ENCODE data around the gene RAB8A. TPM values are rescaled to one million over a fixed set of nuclear protein-coding genes. Genes with fewer than 3 reads are reported as not detected.
A peak's percentile ranks its signal among the peaks of the same experiment; 100 is the strongest.

RAB8A gene
- total and polyA plus RNA-seq, 9 of the 15 experiments (the other 6 are each of a cell fraction or from before 2014, with no cell fraction given), result 11.2 to 102 (median 53.2) TPM

DNA sequence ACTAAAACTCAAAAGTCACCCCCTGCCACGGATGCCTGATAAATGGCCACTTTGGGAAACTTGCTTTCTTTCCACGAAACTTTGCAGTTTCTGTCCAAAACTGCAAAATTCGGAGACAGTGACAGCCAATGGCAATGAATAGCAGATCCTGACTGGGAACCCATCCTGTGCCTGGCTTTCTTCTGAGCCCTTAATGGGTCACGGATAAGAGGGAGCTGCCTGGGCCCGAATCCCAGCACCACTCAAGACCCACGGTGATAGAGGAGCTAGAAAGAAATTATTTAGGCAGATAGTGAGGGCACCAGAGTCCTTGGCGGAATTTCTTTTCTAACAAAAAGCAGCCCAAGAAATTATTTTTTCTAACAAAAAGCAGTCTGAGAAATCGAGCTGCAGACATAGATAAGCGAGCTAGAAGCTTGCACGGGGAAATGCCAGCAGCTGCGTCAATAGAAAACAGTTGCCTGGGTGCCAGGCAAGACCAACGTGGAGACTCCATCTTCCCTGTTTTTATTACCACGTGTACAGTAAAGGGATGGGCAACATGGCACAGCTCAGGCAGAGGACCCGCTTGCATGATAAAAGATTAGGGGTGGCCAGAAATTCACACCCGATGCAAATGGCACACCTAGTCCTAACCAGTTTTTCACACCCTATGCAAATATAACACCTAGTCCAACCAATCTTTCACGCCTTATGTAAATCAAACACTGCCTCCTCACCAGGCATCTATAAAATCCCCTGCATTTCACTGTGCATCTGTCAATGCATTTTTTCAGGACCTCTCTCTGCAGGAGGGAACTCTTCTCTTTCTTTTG, 24.7 kb downstream of the RAB8A start (continued):
- TF ChIP-seq, protein P1, sequence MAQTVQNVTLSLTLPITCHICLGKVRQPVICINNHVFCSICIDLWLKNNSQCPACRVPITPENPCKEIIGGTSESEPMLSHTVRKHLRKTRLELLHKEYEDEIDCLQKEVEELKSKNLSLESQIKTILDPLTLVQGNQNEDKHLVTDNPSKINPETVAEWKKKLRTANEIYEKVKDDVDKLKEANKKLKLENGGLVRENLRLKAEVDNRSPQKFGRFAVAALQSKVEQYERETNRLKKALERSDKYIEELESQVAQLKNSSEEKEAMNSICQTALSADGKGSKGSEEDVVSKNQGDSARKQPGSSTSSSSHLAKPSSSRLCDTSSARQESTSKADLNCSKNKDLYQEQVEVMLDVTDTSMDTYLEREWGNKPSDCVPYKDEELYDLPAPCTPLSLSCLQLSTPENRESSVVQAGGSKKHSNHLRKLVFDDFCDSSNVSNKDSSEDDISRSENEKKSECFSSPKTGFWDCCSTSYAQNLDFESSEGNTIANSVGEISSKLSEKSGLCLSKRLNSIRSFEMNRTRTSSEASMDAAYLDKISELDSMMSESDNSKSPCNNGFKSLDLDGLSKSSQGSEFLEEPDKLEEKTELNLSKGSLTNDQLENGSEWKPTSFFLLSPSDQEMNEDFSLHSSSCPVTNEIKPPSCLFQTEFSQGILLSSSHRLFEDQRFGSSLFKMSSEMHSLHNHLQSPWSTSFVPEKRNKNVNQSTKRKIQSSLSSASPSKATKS (CRISPR knock-in tag; IDR thresholded peaks at IDR 0.05), result no peak
- TF ChIP-seq GATAD2A (IDR thresholded peaks at IDR 0.05), result no peak

DNA sequence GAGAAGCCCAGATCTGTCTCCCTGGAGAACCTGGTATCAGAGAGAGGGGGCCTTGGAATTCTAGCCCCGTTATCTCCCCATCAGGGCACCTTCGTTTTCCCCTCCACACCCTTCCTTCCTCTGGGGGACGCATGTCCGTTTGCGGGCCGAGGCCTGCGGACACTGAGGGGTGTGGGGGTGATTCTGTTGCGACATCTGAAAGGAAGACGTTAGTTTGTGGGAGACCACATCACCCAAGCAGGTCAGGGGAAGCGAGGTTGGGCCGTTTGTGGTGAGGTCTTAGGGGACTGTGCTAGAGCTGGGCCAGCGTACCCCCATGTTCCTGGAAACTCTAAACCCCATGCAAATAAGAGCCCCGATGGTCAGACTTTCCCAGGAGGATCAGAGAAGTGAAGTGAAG, 28.1 kb downstream of the RAB8A start:
- DNase-seq (ENCODE audit: extremely low read depth in 1 of 4, low spot score in 3 of 4) (no peak), FAIRE-seq (no peak), ATAC-seq (no peak)
- Histone ChIP-seq H3K79me2 (ENCODE audit: control insufficient read depth, insufficient read depth, low read length) (no peaks in the 10 kb centered on the region), H3K4me2 (ENCODE audit: insufficient read depth, low read length) (no peak overlapping the region), H4K20me1 (replicated peaks; ENCODE audit: control insufficient read depth, insufficient read depth, low read length) (peaks cover under 1% of the 10 kb centered on the region; the same call in 1 of the 2 replicates), H3K9ac (ENCODE audit: insufficient read depth in 1 of 2, low read depth in 2 of 2, low read length in 2 of 2) (peak overlapping the region in 1 of 2 experiments; percentile 61; a peak in 2 of 4 replicates), H3K27me3 (ENCODE audit: control insufficient read depth in 2 of 2, insufficient read depth in 2 of 2, low read length in 2 of 2) (no peaks in the 10 kb centered on the region), H2AFZ (ENCODE audit: low read depth, low read length) (peak overlapping the region; percentile 44; the same call in 1 of the 2 replicates), H3K9me1 (ENCODE audit: control insufficient read depth, insufficient read depth, low read length) (no peaks in the 10 kb centered on the region), H3K27ac (ENCODE audit: extremely low read depth, low read depth, low read length) (no peak overlapping the region), H3K36me3 (ENCODE audit: control insufficient read depth, insufficient read depth, low read length) (no peaks in the 10 kb centered on the region), H3K9me3 (replicated peaks; ENCODE audit: control insufficient read depth, insufficient read depth, low read depth, low read length) (no peaks in the 10 kb centered on the region), H3K4me1 (replicated peaks in 1 of 2; ENCODE audit: control insufficient read depth in 2 of 2, insufficient read depth in 2 of 2, low read length in 2 of 2) (peaks cover 0 to 15% of the 10 kb centered on the region in 2 experiments; a peak in 2 of 5 replicates), H3K4me3 (no peak overlapping the region)
- intact Hi-C loops (cut with micrococcal nuclease) (no loop called here), in situ Hi-C loops (cut with MboI) (no loop called here)
- BruUV-seq (replicated peaks), result no TSS peak
- 23% methylated on average over 13 of the region's 13 CpGs for WGBS (ENCODE audit: insufficient coverage, low coverage, missing lambda C conversion rate)
- POLR2A ChIA-PET, result interaction anchor here (1.0 to 1.6 kb wide), 3 partner anchors 10 to 28 kb away, joined by 3 to 5 read pairs (median 3); partner anchors contain the start of gene RAB8A
- CTCF ChIA-PET (ENCODE audit: low intra/inter-chr PET ratio), result no interaction called here
- TF ChIP-seq SREBF2 (CRISPR knock-in tag; IDR thresholded peaks at IDR 0.05) (no peak), MYC (IDR thresholded peaks at IDR 0.05; ENCODE audit: low read depth, low read length) (no peak), MYC (CRISPR knock-in tag; IDR thresholded peaks at IDR 0.05; ENCODE audit: borderline replicate concordance, low read depth) (no peak), ZNF3 (CRISPR knock-in tag; IDR thresholded peaks at IDR 0.05) (no peak), RNF2 (IDR thresholded peaks at IDR 0.05) (peak; percentile 78; the same call in 1 of the 2 replicates), SIN3B (IDR thresholded peaks at IDR 0.05; ENCODE audit: low read depth) (no peak), SLC30A9 (CRISPR knock-in tag; IDR thresholded peaks at IDR 0.05) (no peak), C11orf30 (IDR thresholded peaks at IDR 0.05; ENCODE audit: low read depth) (no peak)
- TF ChIP-seq, protein P2, sequence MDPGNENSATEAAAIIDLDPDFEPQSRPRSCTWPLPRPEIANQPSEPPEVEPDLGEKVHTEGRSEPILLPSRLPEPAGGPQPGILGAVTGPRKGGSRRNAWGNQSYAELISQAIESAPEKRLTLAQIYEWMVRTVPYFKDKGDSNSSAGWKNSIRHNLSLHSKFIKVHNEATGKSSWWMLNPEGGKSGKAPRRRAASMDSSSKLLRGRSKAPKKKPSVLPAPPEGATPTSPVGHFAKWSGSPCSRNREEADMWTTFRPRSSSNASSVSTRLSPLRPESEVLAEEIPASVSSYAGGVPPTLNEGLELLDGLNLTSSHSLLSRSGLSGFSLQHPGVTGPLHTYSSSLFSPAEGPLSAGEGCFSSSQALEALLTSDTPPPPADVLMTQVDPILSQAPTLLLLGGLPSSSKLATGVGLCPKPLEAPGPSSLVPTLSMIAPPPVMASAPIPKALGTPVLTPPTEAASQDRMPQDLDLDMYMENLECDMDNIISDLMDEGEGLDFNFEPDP (CRISPR knock-in tag; IDR thresholded peaks at IDR 0.05), result no peak
- TF ChIP-seq, protein P3, sequence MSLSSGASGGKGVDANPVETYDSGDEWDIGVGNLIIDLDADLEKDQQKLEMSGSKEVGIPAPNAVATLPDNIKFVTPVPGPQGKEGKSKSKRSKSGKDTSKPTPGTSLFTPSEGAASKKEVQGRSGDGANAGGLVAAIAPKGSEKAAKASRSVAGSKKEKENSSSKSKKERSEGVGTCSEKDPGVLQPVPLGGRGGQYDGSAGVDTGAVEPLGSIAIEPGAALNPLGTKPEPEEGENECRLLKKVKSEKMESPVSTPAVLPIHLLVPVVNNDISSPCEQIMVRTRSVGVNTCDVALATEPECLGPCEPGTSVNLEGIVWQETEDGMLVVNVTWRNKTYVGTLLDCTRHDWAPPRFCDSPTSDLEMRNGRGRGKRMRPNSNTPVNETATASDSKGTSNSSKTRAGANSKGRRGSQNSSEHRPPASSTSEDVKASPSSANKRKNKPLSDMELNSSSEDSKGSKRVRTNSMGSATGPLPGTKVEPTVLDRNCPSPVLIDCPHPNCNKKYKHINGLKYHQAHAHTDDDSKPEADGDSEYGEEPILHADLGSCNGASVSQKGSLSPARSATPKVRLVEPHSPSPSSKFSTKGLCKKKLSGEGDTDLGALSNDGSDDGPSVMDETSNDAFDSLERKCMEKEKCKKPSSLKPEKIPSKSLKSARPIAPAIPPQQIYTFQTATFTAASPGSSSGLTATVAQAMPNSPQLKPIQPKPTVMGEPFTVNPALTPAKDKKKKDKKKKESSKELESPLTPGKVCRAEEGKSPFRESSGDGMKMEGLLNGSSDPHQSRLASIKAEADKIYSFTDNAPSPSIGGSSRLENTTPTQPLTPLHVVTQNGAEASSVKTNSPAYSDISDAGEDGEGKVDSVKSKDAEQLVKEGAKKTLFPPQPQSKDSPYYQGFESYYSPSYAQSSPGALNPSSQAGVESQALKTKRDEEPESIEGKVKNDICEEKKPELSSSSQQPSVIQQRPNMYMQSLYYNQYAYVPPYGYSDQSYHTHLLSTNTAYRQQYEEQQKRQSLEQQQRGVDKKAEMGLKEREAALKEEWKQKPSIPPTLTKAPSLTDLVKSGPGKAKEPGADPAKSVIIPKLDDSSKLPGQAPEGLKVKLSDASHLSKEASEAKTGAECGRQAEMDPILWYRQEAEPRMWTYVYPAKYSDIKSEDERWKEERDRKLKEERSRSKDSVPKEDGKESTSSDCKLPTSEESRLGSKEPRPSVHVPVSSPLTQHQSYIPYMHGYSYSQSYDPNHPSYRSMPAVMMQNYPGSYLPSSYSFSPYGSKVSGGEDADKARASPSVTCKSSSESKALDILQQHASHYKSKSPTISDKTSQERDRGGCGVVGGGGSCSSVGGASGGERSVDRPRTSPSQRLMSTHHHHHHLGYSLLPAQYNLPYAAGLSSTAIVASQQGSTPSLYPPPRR (CRISPR knock-in tag; IDR thresholded peaks at IDR 0.05; ENCODE audit: borderline replicate concordance), result no peak
